ENCODE measurements around the gene EFCC1. TPM values are rescaled to one million over a fixed set of nuclear protein-coding genes. Genes with fewer than 3 reads are reported as not detected.

EFCC1 gene
- total RNA-seq, 2 experiments from 2014 or later: 0.22 to 0.25 TPM

GRCh38 chr3:128994581-128995546, 6.2 kb upstream of the EFCC1 start:
- no peaks in the 10 kb centered on the region for H3K9me3 Mint-ChIP-seq
- Histone ChIP-seq H3K36me3 (ENCODE audit: insufficient read depth, low read length) (no peaks in the 10 kb centered on the region), H3K27ac (ENCODE audit: low read depth in 1 of 2, low read length in 2 of 2) (peak overlapping the region in 1 of 2 donors; percentile 38), H3K4me1 (ENCODE audit: insufficient read depth, low read length) (peaks cover 34% of the 10 kb centered on the region), H3K4me3 (ENCODE audit: low read length) (peak overlapping the region; percentile 48), H3K9me3 (ENCODE audit: control insufficient read depth in 1 of 2, insufficient read depth in 1 of 2, low read length in 2 of 2) (no peaks in the 10 kb centered on the region), H3K27me3 (ENCODE audit: control insufficient read depth in 1 of 2, insufficient read depth in 2 of 2, low read length in 2 of 2) (no peaks in the 10 kb centered on the region)
- ChIA-PET POLR2A (interaction anchor here (0.7 to 3.7 kb wide), 15 partner anchors 9 to 283 kb away, joined by 3 to 41 read pairs (median 4); partner anchors contain the start of genes CNBP, HMCES and RAB43), CTCF (interaction anchor here (1.4 to 4.2 kb wide), 5 partner anchors 9 to 33 kb away, joined by 3 to 20 read pairs (median 13); no protein-coding TSS in a partner anchor)
- intact Hi-C loops (cut with DNase I, micrococcal nuclease): loop anchor here in 1 of 2 experiments (2.0 kb wide), 1 partner anchor 32 kb away; no protein-coding TSS in a partner anchor
- H3K36me3 Mint-ChIP-seq (ENCODE audit: low read depth): no peaks in the 10 kb centered on the region
- peaks cover 57% of the 10 kb centered on the region for H3K4me1 Mint-ChIP-seq (ENCODE audit: low read depth)
- H3K27ac Mint-ChIP-seq: peak overlapping the region; percentile 78
- TF ChIP-seq CTCF (IDR thresholded peaks at IDR 0.05): no peak
- ATAC-seq (ENCODE audit: poor library complexity) (no peak), DNase-seq (peak in 1 of 14 experiments; percentile 32)
- H3K27me3 Mint-ChIP-seq: no peaks in the 10 kb centered on the region
- H3K4me3 Mint-ChIP-seq: peak overlapping the region; percentile 80

- Mint-ChIP-seq H3K27me3 (peaks cover 8% of the 10 kb centered on the region), H3K4me1 (ENCODE audit: low read depth) (peaks cover 64% of the 10 kb centered on the region), H3K9me3 (no peaks in the 10 kb centered on the region), H3K4me3 (peak overlapping the region; percentile 26), H3K27ac (peak overlapping the region; percentile 37), H3K36me3 (ENCODE audit: low read depth) (no peaks in the 10 kb centered on the region)
- H3K9me3 ChIP-seq (ENCODE audit: control insufficient read depth in 1 of 2, insufficient read depth in 1 of 2, low read length in 2 of 2): no peaks in the 10 kb centered on the region
- CTCF ChIA-PET: interaction anchor here (1.5 to 4.2 kb wide), 3 partner anchors 8 to 31 kb away, joined by 3 to 16 read pairs (median 13); no protein-coding TSS in a partner anchor
- no peak for TF ChIP-seq CTCF (IDR thresholded peaks at IDR 0.05)
- H3K4me3 ChIP-seq (ENCODE audit: low read length): no peak overlapping the region
- intact Hi-C loops (cut with DNase I, micrococcal nuclease): loop anchor here in 1 of 2 experiments (2.0 kb wide), 1 partner anchor 31 kb away; no protein-coding TSS in a partner anchor
- DNase-seq (no peak), ATAC-seq (ENCODE audit: poor library complexity) (no peak)
- peaks cover 4 to 7% of the 10 kb centered on the region in 2 experiments for H3K27me3 ChIP-seq (ENCODE audit: control insufficient read depth in 1 of 2, insufficient read depth in 2 of 2, low read length in 2 of 2)
- no peak overlapping the region for H3K27ac ChIP-seq (ENCODE audit: low read depth in 1 of 2, low read length in 2 of 2)
- H3K4me1 ChIP-seq (ENCODE audit: insufficient read depth, low read length): peaks cover 34% of the 10 kb centered on the region
- no peaks in the 10 kb centered on the region for H3K36me3 ChIP-seq (ENCODE audit: insufficient read depth, low read length)
- POLR2A ChIA-PET: interaction anchor here (2.2 to 3.7 kb wide), 4 partner anchors 8 to 126 kb away, joined by 8 to 41 read pairs (median 15); partner anchors contain the start of gene RAB43
Measured at GRCh38 chr3:128995737-128996136, 5.4 kb upstream of the EFCC1 start.

- ATAC-seq (ENCODE audit: poor library complexity) (no peak), DNase-seq (no peak)
- ChIA-PET POLR2A (interaction anchor here (2.7 to 3.7 kb wide), 3 partner anchors 7 to 125 kb away, joined by 12 to 41 read pairs (median 18); partner anchors contain the start of gene RAB43), CTCF (interaction anchor here (1.5 to 4.2 kb wide), 2 partner anchors 20 to 31 kb away, joined by 3 to 13 read pairs; no protein-coding TSS in a partner anchor)
- Mint-ChIP-seq H3K27me3 (peaks cover 10% of the 10 kb centered on the region), H3K4me1 (ENCODE audit: low read depth) (peaks cover 64% of the 10 kb centered on the region), H3K27ac (peak overlapping the region; percentile 37), H3K9me3 (no peaks in the 10 kb centered on the region), H3K36me3 (ENCODE audit: low read depth) (no peaks in the 10 kb centered on the region), H3K4me3 (no peak overlapping the region)
- Histone ChIP-seq H3K27me3 (ENCODE audit: control insufficient read depth in 1 of 2, insufficient read depth in 2 of 2, low read length in 2 of 2) (peaks cover 9 to 11% of the 10 kb centered on the region in 2 experiments), H3K9me3 (ENCODE audit: control insufficient read depth in 1 of 2, insufficient read depth in 1 of 2, low read length in 2 of 2) (peaks cover 0 to 4% of the 10 kb centered on the region in 2 experiments), H3K36me3 (ENCODE audit: insufficient read depth, low read length) (no peaks in the 10 kb centered on the region), H3K4me3 (ENCODE audit: low read length) (no peak overlapping the region), H3K4me1 (ENCODE audit: insufficient read depth, low read length) (peaks cover 37% of the 10 kb centered on the region), H3K27ac (ENCODE audit: low read depth in 1 of 2, low read length in 2 of 2) (no peak overlapping the region)
- intact Hi-C loops (cut with DNase I, micrococcal nuclease): no loop called here
- no peak for TF ChIP-seq CTCF (IDR thresholded peaks at IDR 0.05)
Measured at GRCh38 chr3:128996200-128996599, 4.9 kb upstream of the EFCC1 start.
